IMR-90 (cell line): ENCODE results near the gene IFNK. TPM values are rescaled to one million over a fixed set of nuclear protein-coding genes. Genes with fewer than 3 reads are reported as not detected.

Experiments
- ATAC-seq: fragments of 200-7000 bp; cut with Tn5 transposase; 2 replicates; pipeline ENCODE4 v1.9.1; 2020; ENCODE audit warnings: low read depth, mild to moderate bottlenecking, moderate library complexity
- BruUV-seq: library from RNA; stranded (reverse); fragments of 400-500 nt; replicated peaks from 2 replicates; lab custom pipeline; 2021; lab: Mats Ljungman, UMichigan
- CTCF ChIA-PET: fragments of 300-600 bp; formaldehyde crosslinking; extraction: SDS; loops from one replicate; lab custom pipeline; 2021; ENCODE audit warnings: antibody characterized with exemption; lab: Yijun Ruan, JAX
- POLR2A ChIA-PET: fragments of 300-600 bp; sonication (Branson Sonifier 250); formaldehyde crosslinking; loops from one replicate; lab custom pipeline; 2022; ENCODE audit warnings: antibody characterized with exemption; ENCODE audit not compliant: unreplicated experiment; lab: Charles Lee
- DNase-seq: peaks from one replicate; pipeline ENCODE4 v3.0.0; 2013
- H2AFZ ChIP-seq: replicated peaks from 2 replicates; pipeline ENCODE3; 2013; ENCODE audit warnings: low read length, mild to moderate bottlenecking; ENCODE audit not compliant: poor library complexity
- H2AK5ac ChIP-seq: 2 replicates; pipeline ENCODE4 v1.6.1; 2013; ENCODE audit warnings: low read depth, low read length, inconsistent platforms
- H2AK9ac ChIP-seq: replicated peaks from 2 replicates; pipeline ENCODE3; 2013; ENCODE audit warnings: mild to moderate bottlenecking, low read depth, low read length, moderate library complexity; ENCODE audit not compliant: poor library complexity
- H2BK120ac ChIP-seq: 2 replicates; pipeline ENCODE4 v1.6.1; 2013; ENCODE audit warnings: low read depth, low read length, inconsistent platforms
- H2BK15ac ChIP-seq: 3 replicates; pipeline ENCODE4 v1.6.1; 2013; ENCODE audit warnings: low read depth, low read length, inconsistent platforms
- H2BK20ac ChIP-seq: 2 replicates; pipeline ENCODE4 v1.6.1; 2013; ENCODE audit warnings: low read depth, mild to moderate bottlenecking, inconsistent platforms, low read length, moderate library complexity
- H2BK5ac ChIP-seq: 2 replicates; pipeline ENCODE4 v1.6.1; 2013; ENCODE audit warnings: mild to moderate bottlenecking, low read depth, low read length, inconsistent platforms; ENCODE audit not compliant: poor library complexity, severe bottlenecking
- H3K14ac ChIP-seq: replicated peaks from 2 replicates; pipeline ENCODE4 v1.6.1; 2013; ENCODE audit warnings: low read depth, low read length, inconsistent platforms
- H3K18ac ChIP-seq: 2 replicates; pipeline ENCODE4 v1.6.1; 2013; ENCODE audit warnings: low read depth, low read length, control low read depth
- H3K23ac ChIP-seq: 2 replicates; pipeline ENCODE4 v1.6.1; 2013; ENCODE audit warnings: low read depth, low read length, inconsistent platforms
- H3K27ac ChIP-seq: 2 replicates; pipeline ENCODE4 v1.5.1; 2013; ENCODE audit warnings: mild to moderate bottlenecking, control low read depth, low read length; ENCODE audit not compliant: insufficient read depth
- H3K27me3 ChIP-seq: 2 replicates; pipeline ENCODE4 v1.6.1; 2013; ENCODE audit warnings: low read length; ENCODE audit not compliant: control insufficient read depth, insufficient read depth
- H3K36me3 ChIP-seq: 2 replicates; pipeline ENCODE4 v1.6.1; 2013; ENCODE audit warnings: low read length, mixed read lengths; ENCODE audit not compliant: control insufficient read depth, insufficient read depth
- H3K4ac ChIP-seq: 2 replicates; pipeline ENCODE4 v1.6.1; 2013; ENCODE audit warnings: low read depth, low read length, inconsistent platforms
- H3K4me1 ChIP-seq: 2 replicates; pipeline ENCODE4 v1.6.1; 2013; ENCODE audit warnings: low read length, mixed read lengths; ENCODE audit not compliant: control insufficient read depth, insufficient read depth
- H3K4me2 ChIP-seq: 2 replicates; pipeline ENCODE4 v1.6.1; 2013; ENCODE audit warnings: low read depth, mild to moderate bottlenecking, control low read depth, low read length, moderate library complexity
- H3K4me3 ChIP-seq: 2 replicates; pipeline ENCODE4 v1.5.1; 2013; ENCODE audit warnings: low read depth, mild to moderate bottlenecking, control low read depth, low read length, moderate library complexity; ENCODE audit not compliant: insufficient read depth
- H3K56ac ChIP-seq: 2 replicates; pipeline ENCODE4 v1.6.1; 2013; ENCODE audit warnings: low read length, inconsistent platforms; ENCODE audit not compliant: insufficient read depth; ENCODE audit errors: extremely low read depth
- H3K79me1 ChIP-seq, 2 experiments: 2 replicates each; pipeline ENCODE4 v1.6.1; 2013; ENCODE audit warnings: low read length in 2 of 2, inconsistent platforms in 1 of 2, low read depth in 1 of 2
- H3K9ac ChIP-seq: 2 replicates; pipeline ENCODE4 v1.6.1; 2013; ENCODE audit warnings: low read depth, low read length, control low read depth
- H3K9me1 ChIP-seq: 2 replicates; pipeline ENCODE4 v1.6.1; 2013; ENCODE audit warnings: low read length, inconsistent platforms; ENCODE audit not compliant: insufficient read depth
- H3K9me3 ChIP-seq: 2 replicates; pipeline ENCODE4 v1.6.1; 2013; ENCODE audit warnings: low read length; ENCODE audit not compliant: control insufficient read depth, insufficient read depth
- H4K20me1 ChIP-seq: 2 replicates; pipeline ENCODE4 v1.6.1; 2013; ENCODE audit warnings: low read length, inconsistent platforms; ENCODE audit not compliant: insufficient read depth
- H4K5ac ChIP-seq: 2 replicates; pipeline ENCODE4 v1.6.1; 2013; ENCODE audit warnings: mild to moderate bottlenecking, low read depth, low read length, control low read depth
- H4K8ac ChIP-seq, 2 experiments: 2 replicates each; pipeline ENCODE4 v1.6.1; 2013; ENCODE audit warnings: low read depth in 2 of 2, low read length in 2 of 2, control low read depth in 1 of 2, inconsistent platforms in 1 of 2
- H4K91ac ChIP-seq: 2 replicates; pipeline ENCODE4 v1.6.1; 2013; ENCODE audit warnings: low read depth, low read length, inconsistent platforms; ENCODE audit not compliant: insufficient read depth
- CEBPB ChIP-seq: IDR thresholded peaks from 2 replicates; pipeline ENCODE4 v1.6.1; 2012; ENCODE audit warnings: low read depth, low read length, improper control_type of control experiment
- CHD1 ChIP-seq: IDR thresholded peaks from 2 replicates; pipeline ENCODE4 v1.6.1; 2012; ENCODE audit warnings: low read depth, low read length, improper control_type of control experiment
- CTCF ChIP-seq: conservative IDR thresholded peaks from 2 replicates; pipeline ENCODE4 v1.5.1; 2012; ENCODE audit warnings: mild to moderate bottlenecking, low read depth, low read length, improper control_type of control experiment
- MXI1 ChIP-seq: IDR thresholded peaks from 2 replicates; pipeline ENCODE4 v1.6.1; 2012; ENCODE audit warnings: low read depth, mild to moderate bottlenecking, low read length, moderate library complexity, borderline replicate concordance
- NFE2L2 ChIP-seq: fragments of 150-350 bp; IDR thresholded peaks from 2 replicates; pipeline ENCODE4 v1.6.1; 2016; ENCODE audit warnings: low read depth, mild to moderate bottlenecking, low read length
- RAD21 ChIP-seq: IDR thresholded peaks from 2 replicates; pipeline ENCODE4 v1.6.1; 2012; ENCODE audit warnings: low read length, improper control_type of control experiment
- RFX5 ChIP-seq: IDR thresholded peaks from 2 replicates; pipeline ENCODE4 v1.8.0; 2012; ENCODE audit warnings: low read depth, mild to moderate bottlenecking, low read length, moderate library complexity
- WGBS, 2 experiments: methylation state at CpG; one replicate each; pipeline versions ENCODE4 v1.1.5 to v1.1.7; 2013; ENCODE audit warnings: missing lambda C conversion rate in 2 of 2; ENCODE audit not compliant: insufficient read length in 1 of 2; ENCODE audit errors: extremely low coverage in 2 of 2; 5-methylcytosine and 5-hydroxymethylcytosine counted together
- dilution Hi-C: fragments of 300-500 bp; cut with HindIII; formaldehyde crosslinking; loops from one replicate; pipeline ENCODE4 v1.14.3; 2018; ENCODE audit warnings: low sequenced_read_pairs; ENCODE audit not compliant: unreplicated experiment
- in situ Hi-C: fragments of 300-500 bp; cut with MboI; formaldehyde crosslinking; loops from 3 replicates; pipeline ENCODE4 v1.14.3; 2019; ENCODE audit warnings: low sequenced_read_pairs, inconsistent platforms, mixed read lengths
- intact Hi-C: fragments of 100-400 bp; cut with micrococcal nuclease; formaldehyde crosslinking; loops from 2 replicates; pipeline ENCODE4 v1.10.0; 2022
- polyA plus RNA-seq, 3 experiments: library from polyadenylated mRNA; depleted of rRNA; stranded (reverse); fragments of >200 nt; gene quantifications; 2 replicates each; pipeline ENCODE4 v1.2.3, GENCODE V29; 2012; ENCODE audit warnings: low replicate concordance in 1 of 3
- total RNA-seq: library from RNA; depleted of rRNA; stranded (reverse); fragments of >200 nt; gene quantifications from 2 replicates; pipeline ENCODE4 v1.2.3, GENCODE V29; 2012

Gene IFNK
- total and polyA plus RNA-seq, 2 of the 4 experiments (the other 2 are of a cell fraction): not detected

GRCh38 chr9:27566118-27566517, 42.0 kb downstream of the IFNK start:
- CTCF ChIA-PET: no interaction called here
- Histone ChIP-seq H3K36me3 (0 out of 2 replicates have a peak, but pooled peaks cover 1% of the 10 kb centered on the region), H3K4me2 (no peak overlapping the region), H2BK15ac (no peak overlapping the region), H4K5ac (no peak overlapping the region), H2BK5ac (no peak overlapping the region), H2AFZ (no peak overlapping the region), H3K56ac (no peak overlapping the region), H3K27ac (no peak overlapping the region), H2AK9ac (no peak overlapping the region), H2BK20ac (no peak overlapping the region), H3K79me1 (0 out of 4 replicates have a peak, but pooled peaks cover 0 to 3% of the 10 kb centered on the region in 2 experiments), H4K8ac (no peak overlapping the region), H2BK120ac (no peak overlapping the region), H3K9me1 (no peaks in the 10 kb centered on the region), H3K18ac (no peak overlapping the region), H3K23ac (no peak overlapping the region), H3K4me1 (no peaks in the 10 kb centered on the region), H3K9me3 (no peaks in the 10 kb centered on the region), H3K4me3 (no peak overlapping the region), H4K20me1 (no peaks in the 10 kb centered on the region), H2AK5ac (no peak overlapping the region), H3K14ac (no peak overlapping the region), H4K91ac (no peak overlapping the region), H3K4ac (no peak overlapping the region), H3K27me3 (no peaks in the 10 kb centered on the region), H3K9ac (no peak overlapping the region)
- in situ Hi-C loops (no loop called here), intact Hi-C loops (no loop called here), dilution Hi-C loops (no loop called here)
- TF ChIP-seq RAD21: no peak
- no peak for TF ChIP-seq RFX5
- TF ChIP-seq MXI1: no peak
- TF ChIP-seq CHD1: no peak
- no peak for TF ChIP-seq NFE2L2
- no peak for TF ChIP-seq CEBPB
- TF ChIP-seq CTCF: no peak
- ATAC-seq: no peak
- POLR2A ChIA-PET: no interaction called here
- DNase-seq: no peak
- no CpG with 5 or more reads among the region's 1 CpG for WGBS, 2 experiments
- no TSS peak for BruUV-seq
